DND-41 (cell line): ENCODE measurements around the gene CCHCR1.
"Not testable (repeated sequence)": the region's sequence is repeated elsewhere in the genome, so short reads cannot be mapped to it uniquely, and the experiment has no call there.

Source experiments
- EZH2 ChIP-seq: IDR thresholded peaks from 3 replicates; pipeline ENCODE4 v1.6.1; 2012; ENCODE audit warnings: borderline replicate concordance, low read depth, mild to moderate bottlenecking, moderate library complexity, low read length, inconsistent platforms; ENCODE audit not compliant: severe bottlenecking
- TF ChIP-seq, protein P1 (sequence below): IDR thresholded peaks from 2 replicates; pipeline ENCODE4 v1.5.1; 2012; ENCODE audit warnings: borderline replicate concordance, low read length, moderate library complexity, mild to moderate bottlenecking; ENCODE audit not compliant: poor library complexity, severe bottlenecking; ENCODE audit errors: extremely low read depth

- TF ChIP-seq EZH2: not testable (repeated sequence)
- TF ChIP-seq, protein P1, sequence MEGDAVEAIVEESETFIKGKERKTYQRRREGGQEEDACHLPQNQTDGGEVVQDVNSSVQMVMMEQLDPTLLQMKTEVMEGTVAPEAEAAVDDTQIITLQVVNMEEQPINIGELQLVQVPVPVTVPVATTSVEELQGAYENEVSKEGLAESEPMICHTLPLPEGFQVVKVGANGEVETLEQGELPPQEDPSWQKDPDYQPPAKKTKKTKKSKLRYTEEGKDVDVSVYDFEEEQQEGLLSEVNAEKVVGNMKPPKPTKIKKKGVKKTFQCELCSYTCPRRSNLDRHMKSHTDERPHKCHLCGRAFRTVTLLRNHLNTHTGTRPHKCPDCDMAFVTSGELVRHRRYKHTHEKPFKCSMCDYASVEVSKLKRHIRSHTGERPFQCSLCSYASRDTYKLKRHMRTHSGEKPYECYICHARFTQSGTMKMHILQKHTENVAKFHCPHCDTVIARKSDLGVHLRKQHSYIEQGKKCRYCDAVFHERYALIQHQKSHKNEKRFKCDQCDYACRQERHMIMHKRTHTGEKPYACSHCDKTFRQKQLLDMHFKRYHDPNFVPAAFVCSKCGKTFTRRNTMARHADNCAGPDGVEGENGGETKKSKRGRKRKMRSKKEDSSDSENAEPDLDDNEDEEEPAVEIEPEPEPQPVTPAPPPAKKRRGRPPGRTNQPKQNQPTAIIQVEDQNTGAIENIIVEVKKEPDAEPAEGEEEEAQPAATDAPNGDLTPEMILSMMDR: not testable (repeated sequence)
These were observed 37.8 kb upstream of the CCHCR1 start for GRCh38 chr6:31195308-31195979.
